ENCODE data around the gene CDHR5.
A peak's percentile ranks its signal among the peaks of the same experiment; 100 is the strongest.

Gene CDHR5

GRCh38 chr11:576811-577610 is 47.7 kb downstream of the CDHR5 start:
- H3K4me3 ChIP-seq (ENCODE audit: insufficient read depth, low read length, poor library complexity, severe bottlenecking): peak overlapping the region; percentile 76
- TF ChIP-seq CTCF (IDR thresholded peaks at IDR 0.05; ENCODE audit: insufficient read depth, low read length, poor library complexity, severe bottlenecking): no peak
- no peak for TF ChIP-seq EZH2phosphoT487 (conservative IDR thresholded peaks at IDR 0.05; ENCODE audit: low read length)
- no peak overlapping the region for H2AFZ ChIP-seq (ENCODE audit: low read depth, low read length, severe bottlenecking)
- 0 out of 2 replicates have a peak, but pooled peaks cover 3% of the 10 kb centered on the region for H3F3A ChIP-seq (ENCODE audit: insufficient read depth)
- H3K27me3 ChIP-seq (ENCODE audit: low read length): no peaks in the 10 kb centered on the region
- H4K20me1 ChIP-seq (ENCODE audit: low read depth, low read length): peaks cover 27% of the 10 kb centered on the region; the same call in 1 of the 2 replicates
- no peaks in the 10 kb centered on the region for H3K9me2 ChIP-seq (replicated peaks; ENCODE audit: insufficient read depth, low read length)
- peak overlapping the region; percentile 78 for H3K9ac ChIP-seq (ENCODE audit: low read length)
- no peak overlapping the region for H3K27ac ChIP-seq (ENCODE audit: low read depth, low read length)
- H3K9me3 ChIP-seq (ENCODE audit: insufficient read depth, low read length): no peaks in the 10 kb centered on the region
- peak overlapping the region; percentile 85 for H3K4me2 ChIP-seq (ENCODE audit: low read depth, low read length, poor library complexity, severe bottlenecking)
- no peaks in the 10 kb centered on the region for H3K36me3 ChIP-seq (ENCODE audit: low read length)
- peaks cover 53% of the 10 kb centered on the region for H3K79me2 ChIP-seq (ENCODE audit: insufficient read depth, low read length)

GRCh38 chr11:575996-576768 is 48.6 kb downstream of the CDHR5 start, which contains the start of gene PHRF1:
Gene PHRF1 (plus strand): TSS chr11:576470. CDS start chr11:581513, 5,043 bp downstream.
- Histone ChIP-seq H3K79me2 (ENCODE audit: insufficient read depth, low read length) (peaks cover 45% of the 10 kb centered on the region), H3F3A (ENCODE audit: insufficient read depth) (0 out of 2 replicates have a peak, but pooled peaks cover 3% of the 10 kb centered on the region), H3K27ac (ENCODE audit: low read depth, low read length) (peak within 1 kb of the TSS; percentile 84), H3K9ac (ENCODE audit: low read length) (peak within 1 kb of the TSS; percentile 78), H3K36me3 (ENCODE audit: low read length) (no peaks in the 10 kb centered on the region), H3K27me3 (ENCODE audit: low read length) (no peaks in the 10 kb centered on the region), H3K4me2 (ENCODE audit: low read depth, low read length, poor library complexity, severe bottlenecking) (peak within 1 kb of the TSS; percentile 85), H4K20me1 (ENCODE audit: low read depth, low read length) (peaks cover 25% of the 10 kb centered on the region; the same call in 1 of the 2 replicates), H3K9me3 (ENCODE audit: insufficient read depth, low read length) (no peaks in the 10 kb centered on the region), H2AFZ (ENCODE audit: low read depth, low read length, severe bottlenecking) (peak within 1 kb of the TSS; percentile 95), H3K4me3 (ENCODE audit: insufficient read depth, low read length, poor library complexity, severe bottlenecking) (peak within 1 kb of the TSS; percentile 76), H3K9me2 (replicated peaks; ENCODE audit: insufficient read depth, low read length) (no peaks in the 10 kb centered on the region)
- TF ChIP-seq EZH2phosphoT487 (conservative IDR thresholded peaks at IDR 0.05; ENCODE audit: low read length) (no peak), CTCF (IDR thresholded peaks at IDR 0.05; ENCODE audit: insufficient read depth, low read length, poor library complexity, severe bottlenecking) (no peak)

- H3K9me2 ChIP-seq (replicated peaks; ENCODE audit: insufficient read depth, low read length): no peaks in the 10 kb centered on the region
- no peak for TF ChIP-seq EZH2phosphoT487 (conservative IDR thresholded peaks at IDR 0.05; ENCODE audit: low read length)
- TF ChIP-seq CTCF (IDR thresholded peaks at IDR 0.05; ENCODE audit: insufficient read depth, low read length, poor library complexity, severe bottlenecking): no peak
- peaks cover 38% of the 10 kb centered on the region for H3K79me2 ChIP-seq (ENCODE audit: insufficient read depth, low read length)
- 0 out of 2 replicates have a peak, but pooled peaks cover 3% of the 10 kb centered on the region for H3F3A ChIP-seq (ENCODE audit: insufficient read depth)
- no peak overlapping the region for H3K4me3 ChIP-seq (ENCODE audit: insufficient read depth, low read length, poor library complexity, severe bottlenecking)
- no peak overlapping the region for H2AFZ ChIP-seq (ENCODE audit: low read depth, low read length, severe bottlenecking)
- no peak overlapping the region for H3K27ac ChIP-seq (ENCODE audit: low read depth, low read length)
- no peaks in the 10 kb centered on the region for H3K36me3 ChIP-seq (ENCODE audit: low read length)
- no peaks in the 10 kb centered on the region for H3K27me3 ChIP-seq (ENCODE audit: low read length)
- H4K20me1 ChIP-seq (ENCODE audit: low read depth, low read length): peaks cover 23% of the 10 kb centered on the region; the same call in 1 of the 2 replicates
- H3K4me2 ChIP-seq (ENCODE audit: low read depth, low read length, poor library complexity, severe bottlenecking): peak overlapping the region; percentile 38
- no peak overlapping the region for H3K9ac ChIP-seq (ENCODE audit: low read length)
- no peaks in the 10 kb centered on the region for H3K9me3 ChIP-seq (ENCODE audit: insufficient read depth, low read length)
Measured at GRCh38 chr11:575313-575995, 49.3 kb downstream of the CDHR5 start.

All from SU-DHL-6 (cell line).